ENCODE data around the gene TNFRSF19.

DNA sequence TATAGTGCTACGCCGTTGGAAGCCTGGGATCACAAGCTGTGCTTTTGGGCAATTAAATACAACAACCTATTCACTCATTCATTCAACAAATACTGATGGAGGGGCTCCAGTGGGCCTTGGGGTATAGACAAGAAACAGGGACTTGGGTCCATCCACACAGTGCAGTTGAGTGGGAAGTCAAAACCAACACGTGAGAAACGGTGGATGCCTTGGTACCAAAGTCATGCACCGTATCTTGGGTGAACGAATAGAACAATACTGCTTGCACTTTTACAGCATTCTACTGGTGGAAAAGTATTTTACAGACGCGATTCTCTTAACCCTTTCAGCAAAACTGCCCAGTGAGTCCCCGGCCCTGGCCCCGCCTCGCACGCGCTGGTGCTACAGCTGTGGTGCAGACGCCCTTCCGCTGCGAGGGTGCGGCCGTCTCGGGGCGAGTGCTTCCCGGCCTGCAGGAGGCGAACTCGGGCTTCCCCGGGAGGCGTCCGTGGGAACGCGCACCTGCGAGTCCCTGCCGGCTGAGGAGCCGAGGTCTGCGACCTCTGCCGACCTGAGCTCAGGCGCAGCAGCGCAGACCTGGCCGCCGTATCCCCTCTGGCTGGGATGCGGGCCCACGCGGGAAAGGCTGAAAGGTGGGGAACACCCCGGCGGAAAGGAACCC is 8.3 kb downstream of the TNFRSF19 start:
- no peak for TF ChIP-seq EZH2phosphoT487 (IDR thresholded peaks at IDR 0.05; ENCODE audit: borderline replicate concordance, low read depth, low read length)
- TF ChIP-seq, protein P1, sequence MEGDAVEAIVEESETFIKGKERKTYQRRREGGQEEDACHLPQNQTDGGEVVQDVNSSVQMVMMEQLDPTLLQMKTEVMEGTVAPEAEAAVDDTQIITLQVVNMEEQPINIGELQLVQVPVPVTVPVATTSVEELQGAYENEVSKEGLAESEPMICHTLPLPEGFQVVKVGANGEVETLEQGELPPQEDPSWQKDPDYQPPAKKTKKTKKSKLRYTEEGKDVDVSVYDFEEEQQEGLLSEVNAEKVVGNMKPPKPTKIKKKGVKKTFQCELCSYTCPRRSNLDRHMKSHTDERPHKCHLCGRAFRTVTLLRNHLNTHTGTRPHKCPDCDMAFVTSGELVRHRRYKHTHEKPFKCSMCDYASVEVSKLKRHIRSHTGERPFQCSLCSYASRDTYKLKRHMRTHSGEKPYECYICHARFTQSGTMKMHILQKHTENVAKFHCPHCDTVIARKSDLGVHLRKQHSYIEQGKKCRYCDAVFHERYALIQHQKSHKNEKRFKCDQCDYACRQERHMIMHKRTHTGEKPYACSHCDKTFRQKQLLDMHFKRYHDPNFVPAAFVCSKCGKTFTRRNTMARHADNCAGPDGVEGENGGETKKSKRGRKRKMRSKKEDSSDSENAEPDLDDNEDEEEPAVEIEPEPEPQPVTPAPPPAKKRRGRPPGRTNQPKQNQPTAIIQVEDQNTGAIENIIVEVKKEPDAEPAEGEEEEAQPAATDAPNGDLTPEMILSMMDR (conservative IDR thresholded peaks at IDR 0.05; ENCODE audit: low read length), result peak; percentile 64

All from OCI-LY7 (cell line).